GM18861 (cell line): ENCODE data around the gene STON2.
"Not testable (repeated sequence)": the region's sequence is repeated elsewhere in the genome, so short reads cannot be mapped to it uniquely, and the experiment has no call there.

Source experiments
- ATAC-seq: cut with Tn5 transposase; IDR thresholded peaks from one replicate; pipeline ENCODE4 v1.9.1; 2021; ENCODE audit not compliant: unreplicated experiment

STON2 gene

DNA sequence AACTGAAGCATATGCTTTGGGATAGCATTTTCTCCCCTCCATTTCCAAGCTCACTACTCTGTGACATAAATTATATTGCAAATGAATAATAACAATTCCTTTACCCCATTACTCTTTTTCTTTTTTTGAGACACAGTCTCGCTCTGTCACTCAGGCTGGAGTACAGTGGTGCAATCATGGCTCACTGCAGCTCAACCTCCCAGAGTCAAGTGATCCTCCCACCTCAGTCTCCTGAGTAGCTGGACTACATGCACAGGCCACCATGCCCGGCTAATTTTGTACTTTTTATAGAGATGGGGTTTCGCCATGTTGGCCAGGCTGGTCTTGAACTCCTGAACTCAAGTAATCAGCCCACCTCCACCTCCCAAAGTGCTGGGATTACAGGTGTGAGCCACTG is 130.1 kb downstream of the STON2 start:
- no peak for ATAC-seq

DNA sequence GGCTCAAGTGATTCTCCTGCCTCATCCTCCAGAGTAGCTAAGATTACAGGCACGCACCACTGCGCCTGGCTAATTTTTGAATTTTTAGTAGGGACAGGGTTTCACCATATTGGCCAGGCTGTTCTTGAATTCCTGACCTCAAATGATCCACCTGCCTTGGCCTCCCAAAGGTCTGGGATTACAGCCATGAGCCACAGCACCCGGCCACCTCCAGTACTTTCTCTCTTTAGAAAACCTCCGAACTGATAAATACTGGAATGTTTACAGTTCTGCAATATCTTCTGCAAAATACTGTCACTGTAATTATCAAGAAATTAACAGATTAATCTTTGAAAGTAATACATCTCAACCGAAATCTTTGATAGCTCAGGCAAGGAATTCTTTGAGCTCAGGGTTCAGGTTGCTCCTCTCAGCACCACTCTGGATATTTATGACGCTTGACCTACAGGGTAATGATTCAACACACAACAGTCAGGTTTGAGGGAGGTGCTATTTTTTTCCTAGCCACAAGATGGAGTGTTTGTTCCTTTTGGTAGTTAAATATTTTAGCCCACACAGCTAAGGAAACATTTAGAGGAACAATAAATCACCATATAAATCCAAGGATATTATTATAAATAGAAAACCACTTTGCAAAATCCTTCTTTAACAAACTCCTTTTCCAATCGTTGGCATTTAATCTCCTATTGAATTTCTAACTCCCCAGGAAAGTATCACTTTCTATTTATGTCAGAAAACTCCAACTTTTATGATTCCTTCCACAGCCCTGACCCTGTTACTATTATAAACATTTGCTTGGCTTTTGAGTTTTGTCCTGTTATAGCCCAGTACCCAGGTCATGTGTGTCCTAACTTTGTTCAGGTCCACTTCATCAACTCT is 130.8 kb downstream of the STON2 start:
- ATAC-seq: peak; percentile 74

DNA sequence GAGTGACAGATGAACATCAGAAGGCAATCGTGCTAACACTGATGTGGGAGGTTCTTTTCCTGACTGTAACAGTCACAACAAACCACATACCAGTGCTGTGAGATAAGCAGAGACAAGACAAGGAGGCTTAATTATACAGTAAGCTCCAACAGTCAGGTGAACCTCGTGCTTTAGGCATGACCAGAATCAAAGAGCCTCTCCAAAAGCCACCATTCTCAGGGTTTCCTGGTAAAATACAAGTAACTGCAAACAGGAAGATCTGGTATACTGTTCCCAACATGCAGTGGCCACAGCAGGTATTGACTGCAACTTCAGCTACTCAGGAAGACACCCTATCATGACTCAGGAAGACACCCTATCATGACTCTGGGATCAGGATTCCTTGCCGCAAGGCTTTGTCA is 132.1 kb downstream of the STON2 start:
- no peak for ATAC-seq

DNA sequence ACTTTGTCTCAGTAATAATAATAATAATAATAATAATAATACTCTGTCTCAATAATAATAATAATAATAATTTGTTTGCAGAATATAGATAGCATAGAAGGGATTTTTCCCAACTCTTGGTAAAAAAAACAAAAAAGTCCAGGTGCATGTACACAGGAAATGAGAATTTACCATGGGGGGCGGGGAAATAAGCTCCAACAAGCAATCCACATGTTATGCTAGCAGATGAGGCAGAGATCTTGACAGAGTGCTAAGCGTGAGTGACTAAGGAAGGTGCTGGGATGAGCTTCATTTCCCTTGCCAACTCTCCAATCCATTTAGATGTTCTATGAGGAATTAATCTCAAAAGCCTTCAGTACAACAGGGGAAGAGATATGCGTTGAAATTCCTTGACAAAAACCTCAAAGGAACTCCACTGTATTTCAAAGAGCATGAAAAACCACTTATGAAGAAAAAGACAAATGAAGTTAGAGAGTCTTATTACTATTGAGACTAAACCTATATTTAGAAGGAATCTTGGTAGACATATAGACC is 134.4 kb downstream of the STON2 start:
- no peak for ATAC-seq

DNA sequence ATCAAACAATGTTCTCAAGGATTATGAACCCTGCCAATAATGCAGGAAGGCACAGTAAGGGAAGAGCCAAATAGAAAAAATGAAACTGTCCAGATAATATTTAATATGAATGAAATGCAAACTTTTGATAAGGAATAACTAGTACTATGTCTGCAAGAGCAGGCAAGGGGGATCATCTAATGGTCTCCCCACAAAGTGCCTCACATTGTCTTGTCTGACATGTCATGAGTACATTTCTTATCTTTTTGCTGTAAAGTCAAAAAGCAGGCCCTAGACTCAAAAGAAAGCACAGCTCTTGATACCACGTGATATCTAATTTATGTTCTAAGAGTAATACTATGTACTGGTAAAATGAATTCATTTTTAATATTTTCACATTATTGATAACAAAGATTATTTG is 135.5 kb downstream of the STON2 start:
- ATAC-seq: no peak

DNA sequence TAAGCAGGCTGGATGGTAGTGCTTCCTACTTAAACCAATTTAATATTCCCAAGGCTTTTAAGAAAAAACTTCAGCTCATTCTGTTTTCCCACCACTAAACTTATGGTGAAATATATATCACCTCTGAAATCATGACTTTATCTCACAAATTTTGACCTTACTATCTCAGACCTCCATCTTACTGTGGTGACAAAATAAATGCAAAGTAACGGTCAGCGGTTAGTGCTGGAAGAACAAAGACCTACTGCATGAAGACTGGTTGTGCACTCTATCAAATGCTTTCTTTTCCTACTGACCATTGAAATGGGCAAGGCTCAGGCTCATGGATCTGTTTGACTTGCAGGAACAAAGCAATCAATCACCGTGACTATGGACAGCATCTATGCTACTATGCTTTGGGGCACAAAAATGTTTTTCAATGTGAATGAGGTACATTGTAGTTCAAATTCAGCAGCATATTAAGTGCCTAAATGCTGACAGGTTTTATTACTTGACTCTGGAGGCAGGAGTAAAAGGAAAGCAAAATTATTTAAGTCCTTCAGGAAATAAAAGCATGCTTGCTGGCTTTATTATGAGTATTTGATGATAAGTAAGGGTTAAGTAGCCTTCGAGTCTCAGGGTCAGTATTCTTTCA is 136.2 kb downstream of the STON2 start:
- ATAC-seq: no peak

DNA sequence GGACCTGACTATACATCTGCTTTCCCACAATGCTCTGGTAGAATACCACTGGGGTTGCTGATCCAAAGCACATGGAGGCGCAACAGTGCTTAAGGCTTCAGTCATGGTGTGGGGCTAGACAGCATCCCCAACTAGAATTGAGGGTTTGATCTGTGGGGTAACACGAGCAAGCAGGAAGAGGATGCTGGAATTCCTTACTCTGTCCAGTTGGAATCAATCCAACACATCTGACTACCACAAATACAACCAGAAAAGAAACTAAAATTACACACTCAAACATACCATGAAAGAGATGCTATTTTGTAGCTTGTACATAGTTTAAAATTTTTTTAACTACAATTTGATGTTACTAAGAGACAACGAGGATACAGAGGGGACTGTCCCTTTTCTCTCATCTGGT is 138.9 kb downstream of the STON2 start:
- no peak for ATAC-seq

DNA sequence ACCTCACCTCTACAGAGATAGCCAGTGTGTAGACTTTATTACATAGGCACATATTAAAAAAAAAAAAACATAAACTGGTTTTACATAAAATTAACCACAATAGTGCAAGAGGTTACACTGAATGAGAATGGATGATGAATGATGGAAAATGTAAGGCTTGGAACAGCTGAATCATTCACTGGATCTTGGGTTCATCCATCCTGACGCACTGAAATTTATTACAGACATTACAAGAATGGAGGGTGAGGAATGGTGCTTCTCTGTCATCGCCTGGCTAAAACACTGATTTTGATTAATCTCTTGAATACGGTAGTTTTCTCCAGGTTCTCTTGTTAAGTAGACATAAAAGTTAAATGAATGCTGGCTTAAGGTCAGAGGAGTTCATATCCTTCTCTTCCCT is 139.4 kb downstream of the STON2 start:
- ATAC-seq: no peak

DNA sequence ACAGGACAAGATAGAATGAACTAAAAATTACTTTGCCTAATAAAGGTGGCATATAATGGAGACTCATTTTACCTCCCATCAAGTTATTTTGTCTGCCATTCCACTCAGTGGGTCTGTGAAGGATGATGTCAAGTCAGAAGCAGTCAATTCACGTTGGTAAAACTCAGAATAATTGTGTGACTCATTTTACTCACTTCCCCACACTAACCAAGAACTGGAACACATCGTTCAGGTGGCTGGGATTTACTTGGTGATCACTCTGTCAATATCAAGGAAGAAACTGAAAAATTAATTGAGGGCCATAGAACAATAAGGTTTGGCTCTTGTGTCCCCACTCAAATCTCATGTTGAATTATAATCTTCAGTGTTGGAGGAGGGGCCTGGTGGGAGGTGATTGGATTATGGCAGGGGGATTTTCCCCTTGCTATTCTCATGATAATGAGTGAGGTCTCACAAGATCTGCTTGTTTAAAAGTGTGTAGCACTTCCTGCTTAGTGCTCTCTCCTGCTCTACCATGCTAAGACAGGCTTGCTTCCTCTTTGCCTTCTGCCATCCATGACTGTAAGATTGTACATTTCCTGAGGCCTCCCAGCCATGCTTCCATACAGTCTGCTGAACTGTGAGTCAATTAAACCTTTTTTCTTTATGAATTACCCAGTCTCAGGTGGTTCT is 143.7 kb downstream of the STON2 start:
- peak; percentile 67 for ATAC-seq

DNA sequence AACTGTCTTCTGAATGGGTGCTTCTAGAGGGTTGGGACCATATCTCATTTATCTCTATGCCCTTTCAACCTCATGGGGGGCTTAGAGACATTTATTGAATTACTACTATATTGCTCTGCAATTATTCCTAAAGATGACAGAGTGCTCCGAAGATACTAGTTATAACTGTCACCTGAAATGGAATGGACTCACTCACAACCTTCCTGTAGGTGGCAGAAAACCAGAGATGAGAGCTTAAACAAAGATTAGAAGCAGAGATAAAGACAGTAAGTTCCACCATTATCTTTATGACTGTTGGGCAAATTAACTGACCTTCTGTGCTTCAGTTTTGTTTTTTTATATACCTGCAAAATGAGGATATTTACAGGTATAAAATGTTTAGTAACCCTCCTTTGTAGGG is 147.8 kb downstream of the STON2 start:
- ATAC-seq: no peak

DNA sequence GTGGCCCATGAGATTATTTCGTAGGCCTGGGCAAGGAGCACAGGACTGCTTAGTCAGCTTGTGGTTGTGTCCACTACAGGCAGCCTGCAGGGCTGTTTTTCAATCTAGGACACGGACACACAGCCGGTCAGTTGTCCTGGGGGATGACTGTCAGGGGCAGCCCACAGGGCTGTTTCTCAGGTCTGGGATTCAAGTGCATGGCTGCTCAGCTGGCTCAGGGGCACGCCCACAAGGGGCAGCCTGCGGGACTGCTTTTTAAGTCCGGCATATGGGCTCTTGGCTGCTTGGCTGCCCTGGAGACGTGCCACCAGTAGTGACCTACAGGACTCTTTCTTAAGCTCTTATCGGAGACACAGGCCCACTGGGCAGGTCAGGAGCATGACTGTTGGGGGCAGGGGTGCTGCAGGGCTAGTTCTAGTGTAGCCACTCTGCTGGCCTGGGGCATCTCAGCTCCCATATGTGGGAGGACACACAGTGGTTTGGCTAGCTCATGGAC is 152.8 kb downstream of the STON2 start:
- no peak for ATAC-seq

DNA sequence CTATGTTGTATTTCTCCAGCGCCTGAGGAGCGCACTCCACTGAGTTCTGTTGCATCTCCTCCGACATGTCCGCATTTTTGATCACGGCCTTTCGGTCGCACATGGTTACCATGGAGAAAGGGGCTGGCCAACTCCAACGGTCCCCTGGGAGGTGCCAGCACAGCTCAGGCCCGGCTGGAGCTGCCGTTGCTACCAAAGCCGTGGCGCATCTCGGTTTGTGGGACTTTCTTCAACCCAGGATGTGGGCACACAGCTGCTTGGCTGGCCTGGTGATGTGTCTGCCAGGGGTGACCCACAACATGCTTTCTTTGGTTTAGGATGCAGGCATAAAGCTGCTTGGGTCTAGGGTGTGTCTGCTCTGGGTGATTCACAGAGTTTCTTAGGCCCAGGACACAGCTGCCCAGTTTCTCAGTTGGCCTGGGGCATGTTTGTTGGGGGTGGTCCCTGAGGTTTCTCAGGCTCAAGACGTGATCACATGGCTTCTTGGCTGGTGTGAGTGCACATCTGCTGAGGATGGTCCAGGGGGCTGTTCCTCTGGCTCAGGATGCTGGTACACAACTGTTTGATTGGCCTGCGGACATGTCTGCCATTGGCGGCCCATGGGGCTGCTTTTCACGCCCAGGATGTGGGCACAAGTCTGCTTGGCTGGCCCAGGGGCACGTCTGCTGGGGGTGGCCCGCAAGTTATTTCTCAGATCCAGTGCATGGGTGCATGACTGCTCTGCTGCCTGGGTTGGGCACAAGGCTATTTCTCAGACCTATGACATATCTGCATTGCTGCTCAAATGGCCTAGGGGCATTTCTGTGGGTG is 153.5 kb downstream of the STON2 start:
- no peak for ATAC-seq

DNA sequence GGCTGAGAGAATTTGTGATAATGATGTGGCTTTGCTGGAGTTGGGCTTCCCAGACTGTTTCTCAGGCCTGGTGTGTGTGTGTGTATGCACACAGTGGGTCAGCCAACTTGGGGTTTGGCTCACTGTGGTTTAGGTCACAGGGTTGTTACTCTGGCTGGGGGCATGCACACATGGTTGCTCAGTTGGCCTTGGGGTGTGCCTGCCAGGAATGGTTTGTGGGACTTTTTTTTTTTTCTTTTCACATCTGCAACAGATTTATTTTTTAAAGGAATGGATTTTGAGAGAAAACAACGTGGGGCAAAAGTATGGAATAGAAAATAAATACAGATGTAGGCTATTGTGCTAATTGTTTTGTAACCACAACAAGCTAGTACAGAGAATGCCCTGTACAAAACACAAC is 154.4 kb downstream of the STON2 start:
- no peak for ATAC-seq

DNA sequence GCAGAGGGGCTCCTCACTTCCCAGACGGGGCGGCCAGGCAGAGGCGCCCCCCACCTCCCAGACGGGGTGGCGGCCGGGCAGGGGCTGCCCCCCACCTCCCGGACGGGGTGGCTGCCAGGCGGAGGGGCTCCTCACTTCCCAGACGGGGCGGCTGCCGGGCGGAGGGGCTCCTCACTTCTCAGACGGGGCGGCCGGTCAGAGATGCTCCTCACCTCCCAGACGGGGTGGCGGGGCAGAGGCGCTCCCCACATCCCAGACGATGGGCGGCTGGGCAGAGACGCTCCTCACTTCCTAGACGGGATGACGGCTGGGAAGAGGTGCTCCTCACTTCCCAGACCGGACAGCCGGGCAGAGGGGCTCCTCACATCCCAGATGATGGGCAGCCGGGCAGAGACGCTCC is 155.7 kb downstream of the STON2 start:
- ATAC-seq: not testable (repeated sequence)

DNA sequence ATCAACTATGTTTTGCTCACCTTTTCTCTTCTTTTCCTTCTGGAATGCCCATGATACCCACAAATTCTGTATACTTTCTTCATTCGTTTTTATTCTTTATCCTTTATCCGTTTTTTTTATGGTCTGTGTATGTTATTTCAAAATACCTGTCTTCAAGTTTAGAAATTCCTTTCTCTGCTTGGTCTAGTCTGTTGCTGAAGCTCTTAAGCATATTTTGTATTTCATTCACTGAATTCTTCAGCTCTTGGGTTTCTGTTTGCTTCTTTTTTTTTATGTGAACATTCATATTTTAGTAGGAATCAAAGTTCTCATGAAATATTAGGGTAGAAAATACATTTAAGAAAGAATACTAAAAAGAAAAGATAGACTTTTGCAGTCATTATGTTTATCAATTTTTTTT is 156.6 kb downstream of the STON2 start:
- ATAC-seq: no peak

DNA sequence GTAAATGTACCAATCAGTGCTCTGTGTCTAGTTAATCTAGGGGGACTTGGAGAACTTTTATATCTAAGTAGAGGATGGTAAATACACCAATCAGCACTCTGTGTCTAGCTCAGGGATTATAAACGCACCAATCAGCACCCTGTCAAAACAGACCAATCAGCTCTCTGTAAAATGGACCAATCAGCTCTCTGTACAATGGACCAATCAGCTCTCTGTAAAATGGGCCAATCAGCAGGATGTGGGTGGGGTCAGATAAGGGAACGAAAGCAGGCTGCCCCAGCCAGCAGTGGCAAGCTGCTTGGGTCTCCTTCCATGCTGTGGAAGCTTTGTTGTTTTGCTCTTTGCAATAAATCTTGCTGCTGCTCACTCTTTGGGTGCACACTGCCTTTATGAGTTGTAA is 163.3 kb downstream of the STON2 start:
- not testable (repeated sequence) for ATAC-seq

DNA sequence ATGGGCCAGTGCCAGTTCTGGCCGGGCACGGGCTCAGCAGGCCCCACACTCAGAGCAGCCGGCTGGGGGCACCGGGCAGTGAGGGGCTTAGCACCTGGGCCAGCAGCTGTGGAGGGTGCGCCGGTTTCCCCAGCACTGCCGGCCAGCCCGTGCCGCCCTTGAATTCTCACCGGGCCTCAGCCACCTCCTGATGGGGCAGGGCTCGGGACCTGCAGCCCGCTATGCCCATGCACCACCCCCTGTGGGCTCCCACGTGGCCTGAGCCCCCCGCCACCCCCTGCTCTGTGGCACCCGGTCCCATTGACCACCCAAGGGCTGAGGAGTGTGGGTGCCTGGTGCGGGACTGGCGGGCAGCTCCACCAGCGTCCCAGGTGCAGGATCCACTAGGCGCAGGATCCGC is 164.0 kb downstream of the STON2 start:
- no peak for ATAC-seq

DNA sequence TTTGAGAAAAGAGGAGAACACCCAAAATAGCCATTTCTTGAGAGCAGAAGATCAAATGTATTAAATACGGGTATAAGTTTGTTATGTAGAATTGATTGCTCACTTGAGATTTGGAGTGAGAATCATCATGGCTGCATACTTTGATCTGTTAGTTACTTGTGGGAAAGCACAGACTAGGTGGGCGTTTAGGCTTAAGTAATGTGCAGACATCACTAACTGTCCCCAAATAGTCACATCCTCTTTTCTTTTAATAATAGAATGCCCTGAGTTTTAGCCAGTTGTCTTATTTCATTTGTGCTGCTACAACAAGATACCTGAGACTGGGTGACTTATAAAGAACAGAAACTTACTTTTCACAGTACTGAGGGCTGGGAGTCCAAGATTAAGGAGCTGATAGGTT is 165.0 kb downstream of the STON2 start:
- no peak for ATAC-seq

DNA sequence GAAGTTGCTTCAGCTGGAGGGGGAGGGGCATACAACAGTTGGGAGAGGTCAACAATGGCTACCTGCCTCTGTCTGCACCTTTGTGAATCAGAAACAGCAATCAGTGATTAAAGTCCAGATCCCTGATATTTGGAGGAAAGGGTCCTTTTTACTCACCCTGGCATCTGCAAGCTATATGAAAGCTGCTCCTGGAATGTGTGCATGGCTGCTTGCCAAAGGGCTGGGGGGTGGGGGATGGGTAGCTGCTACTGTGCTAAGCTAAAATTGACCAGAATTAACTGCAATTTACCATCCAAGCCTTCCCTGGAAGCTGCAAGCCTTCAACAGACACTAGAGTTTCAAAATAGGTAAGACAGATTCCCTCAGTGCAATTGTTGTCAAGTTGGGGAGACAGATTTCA is 165.8 kb downstream of the STON2 start:
- no peak for ATAC-seq

DNA sequence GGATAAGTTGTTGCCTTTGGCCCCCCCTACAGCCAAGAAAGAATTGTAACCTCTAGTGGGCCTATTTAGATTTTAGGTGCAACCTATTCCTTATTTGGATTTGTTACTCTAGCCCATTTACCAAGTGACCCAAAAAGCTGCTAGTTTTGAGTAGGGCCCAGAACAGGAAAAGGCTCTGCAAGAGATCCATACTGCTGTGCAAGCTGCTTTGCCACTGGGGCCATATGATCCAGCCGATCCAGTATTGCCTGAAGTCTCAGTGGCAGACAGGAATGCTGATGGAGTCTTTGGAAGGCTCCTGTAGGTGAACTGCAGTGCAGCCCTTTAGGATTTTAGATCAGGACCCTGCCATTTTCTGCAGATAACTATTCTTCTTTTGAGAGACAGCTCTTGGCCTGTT is 166.5 kb downstream of the STON2 start:
- no peak for ATAC-seq

DNA sequence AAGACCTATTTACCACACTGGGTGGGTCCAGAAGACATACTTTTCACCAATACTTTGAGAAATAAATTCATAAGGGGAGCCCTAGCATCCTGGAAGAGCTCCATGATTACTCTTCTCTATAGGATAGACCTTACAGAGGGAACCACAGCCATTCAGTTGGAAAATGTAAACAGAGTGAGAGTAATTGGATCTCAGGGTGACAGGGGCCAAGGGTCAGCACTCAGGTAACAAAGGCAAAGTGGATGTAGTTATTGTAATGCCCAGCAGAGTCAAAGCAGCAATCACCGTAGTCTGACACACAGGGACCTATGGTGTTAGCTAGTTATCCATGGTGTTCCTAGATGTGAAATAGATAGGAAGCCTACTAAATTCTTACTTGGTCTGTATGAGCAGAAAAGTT is 168.6 kb downstream of the STON2 start:
- ATAC-seq: no peak
